IPS-15b (cell line): Measurements from ENCODE around the gene MRM1.
A peak's percentile ranks its signal among the peaks of the same experiment; 100 is the strongest.

Source experiments
- H3K27me3 ChIP-seq: one replicate; pipeline ENCODE4 v1.6.1; 2013; ENCODE audit warnings: low read length; ENCODE audit not compliant: control insufficient read depth, insufficient read depth
- H3K36me3 ChIP-seq: one replicate; pipeline ENCODE4 v1.6.1; 2013; ENCODE audit warnings: low read length; ENCODE audit not compliant: control insufficient read depth, insufficient read depth
- H3K4me1 ChIP-seq: one replicate; pipeline ENCODE4 v1.6.1; 2013; ENCODE audit warnings: mild to moderate bottlenecking, low read length; ENCODE audit not compliant: control insufficient read depth, insufficient read depth
- H3K4me3 ChIP-seq: one replicate; pipeline ENCODE4 v1.5.1; 2013; ENCODE audit warnings: low read depth, low read length
- H3K9ac ChIP-seq: one replicate; pipeline ENCODE4 v1.6.1; 2013; ENCODE audit warnings: low read depth, mild to moderate bottlenecking, low read length
- H3K9me3 ChIP-seq: one replicate; pipeline ENCODE4 v1.6.1; 2013; ENCODE audit warnings: mild to moderate bottlenecking, low read length; ENCODE audit not compliant: control insufficient read depth, insufficient read depth

MRM1 gene

DNA sequence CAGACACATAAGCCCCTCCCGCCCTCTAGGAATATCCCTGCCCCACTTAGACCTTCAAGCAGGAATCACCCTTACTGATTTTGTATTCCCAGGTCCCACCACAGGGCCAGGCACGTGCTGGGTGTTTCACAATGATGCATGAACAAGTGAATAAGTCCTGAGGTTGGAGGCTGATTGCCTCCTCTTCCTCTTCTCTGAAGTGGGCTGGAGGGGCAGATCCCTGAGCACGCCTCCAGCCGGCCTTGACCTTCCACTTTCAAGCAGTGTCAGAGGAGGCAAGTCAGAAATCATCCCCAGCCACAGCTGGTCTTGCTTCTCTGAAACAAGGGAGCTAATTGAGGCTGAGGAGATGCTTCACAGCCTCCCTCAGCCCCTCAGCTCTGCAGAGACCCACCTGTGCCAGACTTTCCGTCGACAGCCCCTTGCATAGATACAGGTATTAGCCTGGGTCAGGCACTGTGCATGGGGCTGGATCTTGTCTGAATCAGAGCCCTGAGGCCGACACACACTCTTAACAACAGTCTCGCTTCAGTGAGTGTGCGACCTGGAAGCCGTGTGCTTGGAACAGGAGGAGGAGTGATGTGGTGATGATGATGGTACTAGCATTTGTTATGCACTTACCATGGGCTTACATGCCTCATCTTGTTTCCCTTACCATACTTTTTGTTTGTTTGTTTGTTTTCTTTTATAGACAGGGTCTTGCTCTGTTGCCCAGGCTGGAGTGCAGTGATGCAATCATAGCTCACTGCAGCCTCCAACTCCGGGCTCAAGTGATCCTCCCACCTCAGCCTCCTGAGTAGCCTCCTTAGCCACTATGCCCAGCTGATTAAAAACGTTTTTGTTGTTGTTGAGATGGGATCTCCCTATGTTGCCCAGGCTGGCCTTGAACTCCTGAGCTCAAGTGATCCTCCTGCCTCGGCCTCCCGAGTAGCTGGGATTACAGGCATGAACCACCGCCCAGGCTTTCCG is 15.0 kb downstream of the MRM1 start:
- Histone ChIP-seq H3K9ac (no peak overlapping the region), H3K27me3 (no peaks in the 10 kb centered on the region), H3K36me3 (peaks cover 2% of the 10 kb centered on the region), H3K9me3 (no peaks in the 10 kb centered on the region), H3K4me1 (peaks cover 11% of the 10 kb centered on the region), H3K4me3 (no peak overlapping the region)

GRCh38 chr17:36617773-36618172 is 16.4 kb downstream of the MRM1 start:
- Histone ChIP-seq H3K36me3 (no peaks in the 10 kb centered on the region), H3K27me3 (no peaks in the 10 kb centered on the region), H3K4me3 (no peak overlapping the region), H3K9ac (no peak overlapping the region), H3K4me1 (peaks cover 11% of the 10 kb centered on the region), H3K9me3 (no peaks in the 10 kb centered on the region)

- no peaks in the 10 kb centered on the region for H3K4me1 ChIP-seq
- H3K36me3 ChIP-seq, result no peaks in the 10 kb centered on the region
- H3K4me3 ChIP-seq, result no peak overlapping the region
- no peaks in the 10 kb centered on the region for H3K27me3 ChIP-seq
- H3K9ac ChIP-seq, result no peak overlapping the region
- H3K9me3 ChIP-seq, result no peaks in the 10 kb centered on the region
Observed at GRCh38 chr17:36623281-36623680, 21.9 kb downstream of the MRM1 start.

DNA sequence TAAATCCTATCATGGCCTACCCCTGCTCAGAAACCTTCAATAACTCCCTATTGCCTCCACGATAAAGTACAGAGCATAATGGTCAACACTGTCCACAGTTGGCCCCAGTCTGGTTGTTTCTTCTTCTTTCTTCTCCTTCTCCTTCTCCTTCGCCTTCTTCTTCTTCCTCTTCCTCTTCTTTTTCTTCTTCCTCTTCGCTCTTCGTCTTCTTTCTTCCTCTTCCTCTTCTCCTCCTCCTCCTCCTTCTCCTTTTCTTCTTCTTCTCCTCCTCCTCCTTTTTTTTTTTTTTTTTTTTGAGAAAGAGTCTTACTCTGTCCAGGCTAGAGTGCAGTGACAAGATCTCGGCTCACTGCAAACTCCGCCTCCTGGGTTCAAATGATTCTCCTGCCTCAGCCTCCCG is 23.8 kb downstream of the MRM1 start:
- Histone ChIP-seq H3K9ac (no peak overlapping the region), H3K36me3 (no peaks in the 10 kb centered on the region), H3K9me3 (no peaks in the 10 kb centered on the region), H3K4me1 (no peaks in the 10 kb centered on the region), H3K4me3 (no peak overlapping the region), H3K27me3 (no peaks in the 10 kb centered on the region)

DNA sequence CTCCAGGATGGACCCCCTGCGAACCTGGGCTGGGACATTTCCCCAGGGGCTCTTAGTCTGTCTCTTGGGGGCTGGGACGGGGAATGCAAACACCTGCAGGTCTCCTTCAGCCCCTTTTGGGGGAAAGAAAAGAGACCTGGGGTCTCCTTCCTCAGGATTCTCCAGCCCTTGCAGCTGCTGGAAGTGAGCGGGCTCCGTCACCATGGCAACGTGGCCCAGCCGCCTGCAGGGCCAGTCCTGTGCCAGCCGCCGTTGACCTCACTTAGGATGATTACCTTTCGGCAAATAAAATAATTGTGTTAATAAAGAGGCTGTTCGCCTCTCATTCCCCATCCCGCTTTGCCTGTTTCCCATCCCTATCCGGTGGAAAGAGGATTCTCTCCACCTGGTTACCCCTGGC is 25.7 kb downstream of the MRM1 start:
- H3K36me3 ChIP-seq, result peaks cover under 1% of the 10 kb centered on the region
- peaks cover 15% of the 10 kb centered on the region for H3K27me3 ChIP-seq
- no peaks in the 10 kb centered on the region for H3K4me1 ChIP-seq
- H3K4me3 ChIP-seq, result no peak overlapping the region
- no peaks in the 10 kb centered on the region for H3K9me3 ChIP-seq
- H3K9ac ChIP-seq, result no peak overlapping the region

- H3K36me3 ChIP-seq, result peaks cover 2% of the 10 kb centered on the region
- H3K9ac ChIP-seq, result no peak overlapping the region
- H3K9me3 ChIP-seq, result no peaks in the 10 kb centered on the region
- H3K4me1 ChIP-seq, result peaks cover 9% of the 10 kb centered on the region
- peaks cover 20% of the 10 kb centered on the region for H3K27me3 ChIP-seq
- no peak overlapping the region for H3K4me3 ChIP-seq
Observed at GRCh38 chr17:36628576-36628975, 27.2 kb downstream of the MRM1 start.

DNA sequence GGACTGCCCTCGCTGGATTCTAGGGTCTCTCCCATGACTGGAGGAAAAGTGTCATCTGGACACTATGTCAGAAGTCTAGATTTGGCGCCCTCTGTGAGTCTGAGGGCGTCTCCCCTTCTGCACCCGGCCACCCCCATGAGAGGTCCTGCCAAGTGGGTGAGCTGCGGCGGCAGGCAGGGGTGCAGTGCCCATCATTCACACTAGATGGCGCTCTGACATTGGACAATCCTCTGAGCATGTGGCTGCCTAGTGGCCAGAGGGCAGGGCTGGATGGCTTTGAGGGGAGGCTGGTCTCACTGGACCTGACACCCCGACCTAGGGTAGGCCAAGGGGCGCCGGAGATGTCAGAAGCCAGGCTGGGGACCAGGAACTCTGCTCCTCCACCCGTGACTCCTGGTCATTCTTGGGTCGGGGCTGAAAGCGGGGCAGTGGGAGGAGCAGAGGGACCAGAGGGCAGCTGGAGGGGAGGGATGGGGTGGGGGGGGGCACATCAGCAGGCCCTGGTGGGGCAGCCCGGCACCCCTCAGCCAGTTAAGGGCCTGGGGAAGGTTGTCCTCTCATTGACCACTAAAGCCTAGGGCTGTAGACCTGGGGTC is 28.0 kb downstream of the MRM1 start:
- peaks cover 24% of the 10 kb centered on the region for H3K27me3 ChIP-seq
- peaks cover 11% of the 10 kb centered on the region for H3K4me1 ChIP-seq
- H3K4me3 ChIP-seq, result no peak overlapping the region
- H3K36me3 ChIP-seq, result peaks cover 2% of the 10 kb centered on the region
- no peak overlapping the region for H3K9ac ChIP-seq
- no peaks in the 10 kb centered on the region for H3K9me3 ChIP-seq

- Histone ChIP-seq H3K27me3 (peaks cover 26% of the 10 kb centered on the region), H3K4me3 (no peak overlapping the region), H3K36me3 (peaks cover 2% of the 10 kb centered on the region), H3K9me3 (no peaks in the 10 kb centered on the region), H3K9ac (no peak overlapping the region), H3K4me1 (peaks cover 11% of the 10 kb centered on the region)
Observed at GRCh38 chr17:36629970-36630502, 28.7 kb downstream of the MRM1 start.

GRCh38 chr17:36631022-36631421 is 29.6 kb downstream of the MRM1 start:
- peaks cover 29% of the 10 kb centered on the region for H3K27me3 ChIP-seq
- H3K9me3 ChIP-seq, result no peaks in the 10 kb centered on the region
- H3K36me3 ChIP-seq, result peaks cover 2% of the 10 kb centered on the region
- H3K4me3 ChIP-seq, result no peak overlapping the region
- H3K9ac ChIP-seq, result no peak overlapping the region
- peaks cover 11% of the 10 kb centered on the region for H3K4me1 ChIP-seq

- Histone ChIP-seq H3K4me3 (peak overlapping the region; percentile 33), H3K9me3 (no peaks in the 10 kb centered on the region), H3K27me3 (peaks cover 37% of the 10 kb centered on the region)
Observed at GRCh38 chr17:36632916-36633771, 31.8 kb downstream of the MRM1 start.

GRCh38 chr17:36640346-36640745 is 39.0 kb downstream of the MRM1 start:
- Histone ChIP-seq H3K27me3 (peaks cover 64% of the 10 kb centered on the region), H3K4me1 (peaks cover 2% of the 10 kb centered on the region), H3K4me3 (no peak overlapping the region), H3K9me3 (no peaks in the 10 kb centered on the region), H3K36me3 (peaks cover 2% of the 10 kb centered on the region), H3K9ac (no peak overlapping the region)

More at GRCh38 chr17:36632916-36633771, 31.8 kb downstream of the MRM1 start:
- Histone ChIP-seq H3K4me1 (peaks cover 11% of the 10 kb centered on the region), H3K9ac (no peak overlapping the region), H3K36me3 (peaks cover 4% of the 10 kb centered on the region)
